ENCODE measurements around the gene PCDHA12.
"Not testable (repeated sequence)": the region's sequence is repeated elsewhere in the genome, so short reads cannot be mapped to it uniquely, and the experiment has no call there.

Gene PCDHA12

DNA sequence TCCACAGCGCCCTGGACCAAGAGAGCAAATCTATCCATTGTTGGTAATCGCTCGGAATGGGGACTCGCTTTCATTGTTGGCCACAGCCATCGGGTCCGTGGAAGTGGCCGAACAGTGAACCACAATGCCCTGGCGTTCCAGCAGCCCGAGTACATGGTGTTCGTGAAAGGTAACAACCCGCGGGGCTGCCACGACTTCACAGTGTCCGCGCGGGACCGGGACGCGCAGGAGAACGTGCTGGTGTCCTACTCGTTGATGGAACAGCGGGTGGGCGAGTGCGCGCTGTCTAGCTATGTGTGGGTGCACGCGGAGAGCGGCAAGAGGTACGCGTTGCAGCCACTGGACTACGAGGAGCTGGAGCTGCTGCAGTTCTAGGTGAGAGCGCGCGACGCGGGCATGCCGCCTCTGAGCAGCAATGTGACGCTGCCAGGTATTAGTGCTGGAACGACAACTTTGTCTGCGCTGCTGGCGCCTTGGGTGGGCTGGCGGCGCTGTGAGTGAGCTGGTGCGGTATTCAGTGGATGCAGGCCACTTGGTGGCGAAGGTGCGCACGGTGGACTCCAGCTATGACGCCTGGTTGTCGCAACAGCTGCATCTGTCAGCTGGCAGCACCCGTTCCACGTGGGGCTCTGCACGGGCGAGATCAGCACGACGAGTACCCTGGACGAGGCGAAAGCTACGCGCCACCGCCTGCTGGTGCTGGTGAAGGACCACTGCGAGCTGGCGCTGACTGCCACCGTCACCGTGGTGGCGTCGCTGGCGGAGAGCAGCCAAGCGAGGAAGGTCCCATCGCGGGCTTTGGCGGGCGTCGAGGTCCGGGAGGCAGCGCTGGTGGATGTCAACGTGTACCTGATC is 12.4 kb upstream of the PCDHA12 start:
- no peak for DNase-seq

DNA sequence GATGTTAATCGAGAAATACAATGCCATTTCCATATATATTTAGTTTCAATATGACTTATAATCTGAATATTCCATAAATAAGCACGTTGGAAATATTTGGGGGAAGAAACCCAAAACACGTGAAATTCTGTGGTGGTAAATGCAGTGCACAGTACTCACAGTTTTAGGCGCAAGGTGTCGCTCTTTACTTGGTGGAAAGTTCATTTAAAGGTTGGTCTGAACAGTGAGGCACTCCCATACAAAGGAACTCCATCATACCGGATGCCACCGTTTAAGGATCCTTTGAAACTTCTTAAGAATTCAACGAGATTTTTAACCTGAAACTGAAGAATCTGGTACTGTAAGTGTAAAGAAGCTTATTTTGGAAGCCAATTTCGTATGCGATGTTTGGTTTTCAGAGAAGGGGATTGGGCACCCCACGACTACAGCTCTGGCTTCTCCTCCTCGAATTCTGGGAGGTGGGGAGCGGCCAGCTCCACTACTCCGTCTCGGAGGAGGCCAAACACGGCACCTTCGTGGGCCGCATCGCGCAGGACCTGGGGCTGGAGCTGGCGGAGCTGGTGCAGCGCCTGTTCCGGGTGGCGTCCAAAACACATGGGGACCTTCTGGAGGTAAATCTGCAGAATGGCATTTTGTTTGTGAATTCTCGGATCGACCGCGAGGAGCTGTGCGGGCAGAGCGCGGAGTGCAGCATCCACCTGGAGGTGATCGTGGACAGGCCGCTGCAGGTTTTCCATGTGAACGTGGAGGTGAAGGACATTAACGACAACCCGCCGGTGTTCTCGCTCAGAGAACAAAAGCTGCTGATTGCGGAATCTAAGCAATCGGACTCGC is 6.2 kb upstream of the PCDHA12 start, which contains the start of gene PCDHA11:
TSS of gene PCDHA11 (plus strand) at position 237 of the 834 bp plus-strand sequence. CDS start at position 384, 147 bp downstream.
- no peak for DNase-seq

DNA sequence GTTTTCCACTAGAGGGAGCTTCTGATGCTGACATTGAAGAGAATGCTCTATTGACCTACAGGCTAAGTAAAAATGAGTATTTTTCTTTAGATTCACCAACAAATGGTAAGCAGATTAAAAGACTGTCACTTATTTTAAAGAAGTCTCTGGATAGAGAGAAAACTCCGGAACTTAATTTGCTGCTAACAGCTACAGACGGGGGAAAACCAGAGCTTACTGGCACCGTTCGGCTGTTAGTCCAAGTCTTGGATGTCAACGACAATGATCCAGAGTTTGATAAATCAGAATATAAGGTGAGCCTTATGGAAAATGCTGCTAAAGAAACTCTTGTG is 5.6 kb upstream of the PCDHA12 start:
- no peak for DNase-seq

DNA sequence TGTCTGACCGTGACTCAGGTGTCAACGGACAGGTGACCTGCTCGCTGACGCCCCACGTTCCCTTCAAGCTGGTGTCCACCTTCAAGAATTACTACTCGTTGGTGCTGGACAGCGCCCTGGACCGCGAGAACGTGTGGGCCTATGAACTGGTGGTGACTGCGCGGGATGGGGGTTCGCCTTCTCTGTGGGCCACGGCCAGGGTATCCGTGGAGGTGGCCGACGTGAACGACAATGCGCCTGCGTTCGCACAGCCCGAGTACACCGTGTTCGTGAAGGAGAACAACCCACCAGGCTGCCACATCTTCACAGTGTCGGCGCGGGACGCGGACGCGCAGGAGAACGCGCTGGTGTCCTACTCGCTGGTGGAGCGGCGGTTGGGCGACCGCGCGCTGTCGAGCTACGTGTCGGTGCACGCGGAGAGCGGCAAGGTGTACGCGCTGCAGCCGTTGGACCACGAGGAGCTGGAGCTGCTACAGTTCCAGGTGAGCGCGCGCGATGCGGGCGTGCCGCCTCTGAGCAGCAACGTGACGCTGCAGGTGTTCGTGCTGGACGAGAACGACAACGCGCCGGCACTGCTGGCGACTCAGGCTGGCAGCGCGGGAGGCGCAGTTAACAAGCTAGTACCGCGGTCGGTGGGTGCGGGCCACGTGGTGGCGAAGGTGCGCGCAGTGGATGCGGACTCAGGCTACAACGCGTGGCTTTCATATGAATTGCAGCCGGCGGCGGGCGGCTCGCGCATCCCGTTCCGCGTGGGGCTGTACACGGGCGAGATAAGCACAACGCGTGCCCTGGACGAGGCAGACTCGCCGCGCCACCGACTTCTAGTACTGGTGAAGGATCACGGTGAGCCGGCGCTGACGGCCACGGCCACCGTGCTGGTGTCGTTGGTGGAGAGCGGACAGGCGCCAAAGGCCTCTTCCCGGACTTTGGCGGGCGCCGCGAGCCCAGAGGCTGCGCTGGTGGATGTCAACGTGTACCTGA is 4.6 kb upstream of the PCDHA12 start:
- DNase-seq = no peak

DNA sequence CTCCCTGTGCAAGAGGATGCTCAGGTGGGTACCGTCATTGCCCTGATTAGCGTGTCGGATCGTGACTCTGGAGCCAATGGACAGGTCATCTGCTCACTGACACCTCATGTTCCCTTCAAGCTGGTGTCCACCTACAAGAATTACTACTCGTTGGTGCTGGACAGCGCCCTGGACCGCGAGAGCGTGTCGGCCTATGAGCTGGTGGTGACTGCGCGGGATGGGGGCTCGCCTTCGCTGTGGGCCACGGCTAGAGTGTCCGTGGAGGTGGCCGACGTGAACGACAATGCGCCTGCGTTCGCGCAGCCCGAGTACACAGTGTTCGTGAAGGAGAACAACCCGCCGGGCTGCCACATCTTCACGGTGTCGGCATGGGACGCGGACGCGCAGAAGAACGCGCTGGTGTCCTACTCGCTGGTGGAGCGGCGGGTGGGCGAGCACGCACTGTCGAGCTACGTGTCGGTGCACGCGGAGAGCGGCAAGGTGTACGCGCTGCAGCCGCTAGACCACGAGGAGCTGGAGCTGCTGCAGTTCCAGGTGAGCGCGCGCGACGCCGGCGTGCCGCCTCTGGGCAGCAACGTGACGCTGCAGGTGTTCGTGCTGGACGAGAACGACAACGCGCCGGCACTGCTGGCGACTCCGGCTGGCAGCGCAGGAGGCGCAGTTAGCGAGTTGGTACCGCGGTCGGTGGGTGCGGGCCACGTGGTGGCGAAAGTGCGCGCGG is 1.6 kb downstream of the PCDHA12 start:
- DNase-seq = not testable (repeated sequence)

DNA sequence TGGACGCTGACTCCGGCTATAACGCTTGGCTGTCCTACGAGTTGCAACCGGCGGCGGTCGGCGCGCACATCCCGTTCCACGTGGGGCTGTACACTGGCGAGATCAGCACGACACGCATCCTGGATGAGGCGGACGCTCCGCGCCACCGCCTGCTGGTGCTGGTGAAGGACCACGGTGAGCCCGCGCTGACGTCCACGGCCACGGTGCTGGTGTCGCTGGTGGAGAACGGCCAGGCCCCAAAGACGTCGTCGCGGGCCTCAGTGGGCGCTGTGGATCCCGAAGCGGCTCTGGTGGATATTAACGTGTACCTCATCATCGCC is 2.1 kb downstream of the PCDHA12 start:
- no peak for DNase-seq

DNA sequence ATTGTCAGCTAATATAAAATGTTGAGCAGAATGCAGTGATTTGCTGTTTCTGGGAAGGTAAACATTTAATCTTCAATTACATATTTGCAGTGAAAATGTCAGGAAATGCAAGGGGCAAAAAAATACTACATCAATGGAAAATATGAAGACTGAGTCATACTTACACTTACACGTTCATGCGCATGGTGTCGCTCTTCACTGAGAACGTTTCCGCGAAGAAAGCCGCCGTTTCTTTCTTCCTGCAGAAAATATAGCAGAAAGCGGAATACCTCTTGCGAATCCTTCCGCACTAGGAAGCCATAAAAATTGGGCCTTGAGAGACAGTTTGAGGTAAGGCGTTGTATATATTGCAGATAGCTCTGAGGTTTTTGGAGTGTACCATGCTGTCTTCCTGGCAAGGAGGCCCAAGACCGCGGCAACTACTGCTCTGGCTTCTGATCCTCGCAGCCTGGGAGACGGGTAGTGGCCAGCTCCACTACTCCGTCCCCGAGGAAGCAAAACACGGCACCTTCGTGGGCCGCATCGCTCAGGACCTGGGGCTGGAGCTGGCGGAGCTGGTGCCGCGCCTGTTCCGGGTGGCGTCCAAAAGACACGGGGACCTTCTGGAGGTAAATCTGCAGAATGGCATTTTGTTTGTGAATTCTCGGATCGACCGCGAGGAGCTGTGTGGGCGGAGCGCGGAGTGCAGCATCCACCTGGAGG is 6.9 kb downstream of the PCDHA12 start, which contains the start of gene PCDHA13:
TSS of gene PCDHA13 (plus strand) at position 236 of the 702 bp plus-strand sequence. CDS start at position 381, 145 bp downstream.
- no peak for DNase-seq

DNA sequence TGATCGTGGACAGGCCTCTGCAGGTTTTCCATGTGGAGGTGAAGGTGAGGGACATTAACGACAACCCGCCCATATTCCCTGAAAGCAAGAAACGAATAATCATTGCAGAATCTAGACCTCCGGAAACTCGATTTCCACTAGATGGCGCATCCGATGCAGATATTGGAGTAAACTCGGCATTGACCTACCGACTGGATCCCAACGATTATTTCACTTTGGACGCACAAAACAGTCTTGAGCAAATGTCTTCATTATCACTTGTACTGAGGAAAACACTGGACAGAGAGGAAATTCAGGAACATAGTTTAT is 7.4 kb downstream of the PCDHA12 start:
- no peak for DNase-seq

DNA sequence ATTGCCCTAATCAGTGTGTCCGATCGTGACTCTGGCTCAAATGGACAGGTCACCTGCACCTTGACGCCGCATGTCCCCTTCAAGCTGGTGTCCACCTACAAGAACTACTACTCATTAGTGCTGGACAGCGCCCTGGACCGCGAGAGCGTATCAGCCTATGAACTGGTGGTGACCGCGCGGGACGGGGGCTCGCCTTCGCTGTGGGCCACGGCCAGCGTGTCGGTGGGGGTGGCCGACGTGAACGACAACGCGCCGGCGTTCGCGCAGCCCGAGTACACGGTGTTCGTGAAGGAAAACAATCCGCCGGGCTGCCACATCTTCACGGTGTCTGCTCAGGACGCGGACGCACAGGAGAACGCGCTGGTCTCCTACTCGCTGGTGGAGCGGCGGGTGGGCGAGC is 8.3 kb downstream of the PCDHA12 start:
- DNase-seq = no peak

DNA sequence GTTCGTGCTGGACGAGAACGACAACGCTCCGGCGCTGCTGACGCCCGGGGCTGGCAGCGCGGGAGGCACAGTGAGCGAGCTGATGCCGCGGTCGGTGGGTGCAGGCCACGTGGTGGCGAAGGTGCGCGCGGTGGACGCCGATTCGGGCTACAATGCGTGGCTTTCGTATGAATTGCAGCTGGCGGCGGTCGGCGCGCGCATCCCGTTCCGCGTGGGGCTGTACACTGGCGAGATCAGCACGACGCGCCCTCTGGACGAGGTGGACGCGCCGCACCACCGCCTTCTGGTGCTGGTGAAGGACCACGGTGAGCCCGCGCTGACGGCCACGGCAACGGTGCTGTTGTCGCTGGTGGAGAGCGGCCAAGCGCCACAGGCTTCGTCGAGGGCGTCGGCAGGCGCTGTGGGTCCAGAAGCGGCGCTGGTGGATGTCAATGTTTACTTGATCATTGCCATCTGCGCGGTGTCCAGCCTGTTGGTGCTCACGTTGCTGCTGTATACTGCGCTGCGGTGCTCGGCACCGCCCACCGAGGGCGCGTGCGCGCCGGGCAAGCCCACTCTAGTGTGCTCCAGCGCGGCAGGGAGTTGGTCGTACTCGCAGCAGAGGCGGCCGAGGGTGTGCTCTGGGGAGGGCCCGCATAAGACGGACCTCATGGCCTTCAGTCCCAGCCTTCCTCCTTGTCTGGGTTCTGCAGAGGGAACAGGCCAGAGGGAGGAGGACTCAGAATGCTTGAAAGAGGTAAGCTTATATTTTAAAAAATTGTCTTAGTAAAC is 9.0 kb downstream of the PCDHA12 start:
- DNase-seq = no peak

DNA sequence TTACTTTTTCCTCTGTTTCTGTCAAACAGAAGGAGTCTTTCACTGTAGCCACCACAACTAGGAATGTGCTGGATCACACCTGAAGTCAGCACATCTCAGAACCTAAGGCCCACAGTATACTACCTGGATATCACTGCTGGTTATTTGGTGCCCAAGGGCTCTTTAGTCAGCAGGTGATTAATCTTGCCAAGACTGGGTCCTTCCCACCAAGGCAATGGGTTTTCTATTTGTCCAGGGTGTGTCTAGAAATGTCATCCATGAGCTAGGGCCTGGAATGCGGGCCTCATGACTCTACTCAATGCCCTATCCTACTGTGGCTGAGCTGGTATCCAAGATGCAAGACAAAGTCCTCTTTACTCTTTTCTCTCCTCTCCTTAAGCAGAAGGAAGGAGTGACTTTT is 41.2 kb downstream of the PCDHA12 start:
- DNase-seq = no peak

DNA sequence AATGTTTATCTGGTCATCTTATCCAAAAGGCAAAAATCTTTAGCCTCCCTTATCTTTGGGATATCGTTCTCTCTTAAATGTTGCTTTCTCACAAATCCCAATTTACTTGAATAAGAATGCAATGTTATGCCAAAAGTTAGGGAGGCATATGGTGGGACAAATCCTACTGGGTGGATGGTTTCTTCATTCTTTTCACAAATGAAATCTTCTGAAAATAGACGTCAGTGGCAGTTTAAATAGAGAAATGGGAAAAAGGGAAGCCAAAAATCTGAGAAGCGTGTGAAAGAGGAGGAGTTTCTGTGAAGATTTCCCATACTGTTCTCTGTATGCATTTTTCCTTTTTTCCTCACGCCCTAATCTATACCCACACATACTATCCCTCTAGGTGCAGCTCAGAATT is 48.5 kb downstream of the PCDHA12 start:
- no peak for DNase-seq

DNA sequence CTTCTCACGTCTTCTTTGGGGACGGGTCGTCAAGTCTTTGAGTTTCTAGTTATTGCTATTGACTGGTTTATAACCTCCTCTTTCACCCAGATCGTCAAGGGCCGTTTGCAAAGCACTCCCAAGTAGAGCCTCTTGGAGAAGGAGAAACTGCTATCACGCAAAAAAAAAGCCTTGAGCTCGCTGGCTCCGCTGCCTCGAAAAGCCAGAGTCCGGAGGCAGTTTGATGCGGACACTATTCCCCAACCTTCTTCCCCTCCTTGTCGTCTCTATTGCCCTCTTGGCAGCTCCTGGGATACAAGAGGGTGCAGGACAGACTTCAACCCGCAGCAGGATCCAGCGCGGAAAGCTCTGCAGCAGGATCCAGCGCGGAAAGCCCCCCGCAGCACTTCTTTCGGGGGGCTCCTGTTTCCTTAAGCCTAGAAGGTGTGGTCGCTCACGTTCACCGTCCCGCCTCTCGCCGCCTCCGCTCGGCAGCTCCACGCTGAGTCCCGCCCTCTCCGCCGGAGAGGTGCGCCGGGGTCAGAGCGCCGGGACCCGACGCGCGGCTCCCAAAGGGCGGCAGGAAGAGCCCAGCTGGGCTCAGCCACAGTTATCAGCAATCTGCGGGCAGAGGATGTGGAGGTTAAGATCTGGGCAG is 50.8 kb downstream of the PCDHA12 start, which contains the start of gene PCDHAC1:
TSS of gene PCDHAC1 (plus strand) at position 494 of the 637 bp plus-strand sequence. CDS start 594 bp downstream, outside the sequence.
- no peak for DNase-seq

DNA sequence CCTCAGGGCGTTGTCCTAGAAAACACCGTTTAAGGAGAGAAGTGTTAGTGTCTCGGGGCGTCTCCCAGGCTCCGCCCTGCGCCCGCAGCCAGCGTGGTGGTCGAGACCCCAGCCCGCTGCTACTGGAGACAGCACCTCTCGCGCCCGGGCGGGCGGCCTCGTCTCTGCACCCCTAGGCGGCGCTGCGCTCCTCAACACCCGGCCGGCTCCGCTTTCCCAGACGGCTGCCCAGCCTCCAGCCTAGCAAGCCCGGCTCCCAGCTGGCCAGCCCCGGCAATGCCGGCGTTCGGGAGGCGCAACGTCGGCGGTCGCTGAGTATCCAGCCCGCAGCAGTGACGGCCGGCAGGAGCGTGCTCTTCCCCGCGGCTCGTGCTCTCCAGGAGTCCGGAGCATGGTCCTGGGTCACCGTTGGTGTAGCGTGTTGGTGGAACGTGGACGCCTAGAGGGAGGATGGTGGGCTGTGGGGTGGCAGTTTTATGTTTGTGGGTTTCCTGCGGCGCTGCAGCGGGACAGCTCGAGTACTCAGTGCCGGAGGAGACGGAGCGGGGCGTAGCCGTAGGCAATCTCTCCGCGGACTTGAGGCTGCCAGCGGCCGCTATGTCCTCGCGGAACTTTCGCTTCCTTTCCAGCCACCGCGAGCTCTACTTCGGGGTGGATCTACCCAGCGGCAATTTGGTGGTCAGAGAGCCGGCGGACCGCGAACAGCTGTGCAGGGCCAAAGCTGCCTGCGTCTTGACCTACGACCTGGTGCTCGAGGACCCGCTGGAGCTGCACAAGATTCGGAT is 51.5 kb downstream of the PCDHA12 start:
- DNase-seq = no peak

DNA sequence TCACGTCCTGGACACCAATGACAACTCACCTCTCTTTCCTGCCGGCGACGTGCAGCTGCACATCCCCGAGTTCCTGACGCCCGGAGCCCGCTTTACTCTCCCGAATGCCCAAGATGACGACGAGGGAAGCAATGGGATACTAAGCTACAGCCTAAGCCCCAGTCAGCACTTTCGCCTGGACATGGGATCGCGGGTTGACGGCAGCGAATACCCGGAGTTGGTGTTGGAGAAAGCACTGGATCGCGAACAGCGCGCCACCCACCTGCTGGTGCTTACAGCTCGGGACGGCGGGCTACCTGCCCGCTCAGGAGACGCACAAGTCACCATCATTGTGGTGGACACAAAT is 52.1 kb downstream of the PCDHA12 start:
- no peak for DNase-seq

All from activated CD4-positive, alpha-beta T cell treated with anti-CD3 and anti-CD28 coated beads, Interleukin-2, amount 50 U/mL, for 4 hours (primary cell).